ENCODE results near the gene IDUA.

- TF ChIP-seq POLR2A (IDR thresholded peaks at IDR 0.05) (no peak), CTCF (IDR thresholded peaks at IDR 0.05) (no peak), EP300 (IDR thresholded peaks at IDR 0.05) (peak in 1 of 2 donors; percentile 64)
These were observed 27.7 kb downstream of the IDUA start for GRCh38 chr4:1014291-1015167.

Measured in tibial nerve (tissue), 4 donors.